Measurements from ENCODE around the gene NPR1.

The NPR1 gene

DNA sequence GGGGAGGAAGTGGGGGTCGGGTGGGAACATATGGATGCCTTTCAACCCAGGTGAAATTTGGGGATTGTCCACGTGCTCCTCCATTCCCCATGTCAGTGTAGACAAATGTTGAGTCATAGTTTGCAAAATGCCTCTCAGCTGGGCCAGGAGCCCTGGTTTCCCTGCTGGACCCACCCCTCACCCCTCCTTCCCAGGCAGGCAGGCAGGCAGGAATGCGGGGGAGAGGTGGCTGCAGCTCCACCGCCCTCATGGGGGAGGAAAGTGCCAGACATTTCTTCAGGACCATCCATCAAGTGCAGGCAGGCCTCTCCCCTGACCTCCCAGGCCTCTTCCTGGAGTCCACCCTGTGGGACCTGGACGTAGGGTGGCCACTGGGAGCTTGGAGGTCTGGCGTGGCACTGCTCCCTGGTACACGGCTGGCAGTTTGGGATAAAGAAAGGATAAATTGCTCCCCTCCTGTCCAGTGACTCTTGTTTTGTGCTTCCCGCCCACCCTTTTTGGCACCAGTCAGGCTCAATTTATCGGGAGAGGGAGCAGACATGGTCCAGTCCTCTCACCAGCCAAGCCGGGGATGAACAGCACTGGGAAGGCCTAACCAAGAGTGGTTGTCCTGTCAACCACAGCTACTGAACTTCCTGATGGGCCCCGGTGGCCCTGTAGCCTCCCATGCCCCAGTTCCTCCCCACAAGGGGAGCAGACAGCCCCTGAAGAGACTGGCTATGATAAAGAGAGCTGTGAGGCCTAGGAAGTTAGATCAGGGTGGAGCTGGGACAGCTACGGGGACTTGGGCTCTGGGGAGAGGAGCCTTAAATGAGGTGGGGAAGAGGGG, 18.9 kb downstream of the NPR1 start:
- Histone ChIP-seq H3K79me2 (ENCODE audit: insufficient read depth, low read length) (no peaks in the 10 kb centered on the region), H3K36me3 (ENCODE audit: low read length) (no peaks in the 10 kb centered on the region), H3K27ac (ENCODE audit: low read depth, low read length) (no peak overlapping the region), H3K27me3 (ENCODE audit: low read length) (no peaks in the 10 kb centered on the region), H2AFZ (ENCODE audit: low read depth, low read length, severe bottlenecking) (no peak overlapping the region), H3K9me3 (ENCODE audit: insufficient read depth, low read length) (no peaks in the 10 kb centered on the region), H3F3A (ENCODE audit: insufficient read depth) (no peaks in the 10 kb centered on the region), H4K20me1 (ENCODE audit: low read depth, low read length) (no peaks in the 10 kb centered on the region), H3K9me2 (replicated peaks; ENCODE audit: insufficient read depth, low read length) (no peaks in the 10 kb centered on the region), H3K4me3 (ENCODE audit: insufficient read depth, low read length, poor library complexity, severe bottlenecking) (no peak overlapping the region), H3K9ac (ENCODE audit: low read length) (no peak overlapping the region), H3K4me2 (ENCODE audit: low read depth, low read length, poor library complexity, severe bottlenecking) (no peak overlapping the region)
- TF ChIP-seq EZH2phosphoT487 (conservative IDR thresholded peaks at IDR 0.05; ENCODE audit: low read length), result no peak

DNA sequence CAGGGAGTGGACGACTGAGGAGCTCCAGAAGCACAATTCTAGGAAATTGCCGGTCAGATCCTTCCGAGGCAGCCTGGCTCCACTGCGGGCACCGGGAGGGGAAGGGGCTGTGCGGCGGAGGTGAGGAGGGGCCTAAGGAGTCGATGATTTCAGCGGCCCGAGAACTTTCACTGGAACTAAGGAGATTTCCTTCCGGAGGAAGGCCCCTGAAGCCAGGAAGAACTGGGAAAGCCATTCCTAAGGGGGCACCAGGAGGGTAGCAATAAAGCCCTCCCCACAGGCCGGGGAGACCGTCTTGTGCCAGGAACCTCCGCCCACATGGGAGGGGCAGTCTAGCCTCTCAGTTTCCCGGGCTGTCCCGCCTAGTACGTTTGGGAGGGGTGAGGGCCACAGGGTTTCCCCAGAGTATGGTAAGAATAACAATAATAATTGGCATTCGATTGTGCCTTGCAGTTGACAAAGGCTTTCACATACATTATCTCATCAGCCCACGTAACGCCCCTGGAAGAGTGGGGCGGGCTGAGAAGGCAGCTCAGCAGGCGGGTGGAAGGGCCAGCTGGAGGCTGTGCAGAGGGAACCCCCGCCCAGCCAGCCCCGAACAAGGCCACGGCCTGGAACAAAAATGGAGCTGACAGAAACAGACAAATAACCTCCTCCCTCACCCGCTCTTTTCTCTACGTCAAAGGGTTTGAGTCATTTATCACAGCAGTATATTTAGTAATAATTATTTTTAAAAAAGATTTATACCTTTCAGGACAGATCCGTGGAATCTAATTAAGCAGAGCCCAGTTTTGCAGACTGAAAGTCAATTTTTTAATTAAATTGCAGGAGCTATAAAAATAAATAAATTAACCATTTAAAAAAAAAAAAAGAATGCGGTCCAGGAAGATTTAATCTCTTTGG, 19.8 kb downstream of the NPR1 start:
- H4K20me1 ChIP-seq (ENCODE audit: low read depth, low read length), result no peaks in the 10 kb centered on the region
- H3K9ac ChIP-seq (ENCODE audit: low read length), result no peak overlapping the region
- no peak overlapping the region for H3K4me3 ChIP-seq (ENCODE audit: insufficient read depth, low read length, poor library complexity, severe bottlenecking)
- no peaks in the 10 kb centered on the region for H3F3A ChIP-seq (ENCODE audit: insufficient read depth)
- no peak overlapping the region for H3K4me2 ChIP-seq (ENCODE audit: low read depth, low read length, poor library complexity, severe bottlenecking)
- TF ChIP-seq, protein P1, sequence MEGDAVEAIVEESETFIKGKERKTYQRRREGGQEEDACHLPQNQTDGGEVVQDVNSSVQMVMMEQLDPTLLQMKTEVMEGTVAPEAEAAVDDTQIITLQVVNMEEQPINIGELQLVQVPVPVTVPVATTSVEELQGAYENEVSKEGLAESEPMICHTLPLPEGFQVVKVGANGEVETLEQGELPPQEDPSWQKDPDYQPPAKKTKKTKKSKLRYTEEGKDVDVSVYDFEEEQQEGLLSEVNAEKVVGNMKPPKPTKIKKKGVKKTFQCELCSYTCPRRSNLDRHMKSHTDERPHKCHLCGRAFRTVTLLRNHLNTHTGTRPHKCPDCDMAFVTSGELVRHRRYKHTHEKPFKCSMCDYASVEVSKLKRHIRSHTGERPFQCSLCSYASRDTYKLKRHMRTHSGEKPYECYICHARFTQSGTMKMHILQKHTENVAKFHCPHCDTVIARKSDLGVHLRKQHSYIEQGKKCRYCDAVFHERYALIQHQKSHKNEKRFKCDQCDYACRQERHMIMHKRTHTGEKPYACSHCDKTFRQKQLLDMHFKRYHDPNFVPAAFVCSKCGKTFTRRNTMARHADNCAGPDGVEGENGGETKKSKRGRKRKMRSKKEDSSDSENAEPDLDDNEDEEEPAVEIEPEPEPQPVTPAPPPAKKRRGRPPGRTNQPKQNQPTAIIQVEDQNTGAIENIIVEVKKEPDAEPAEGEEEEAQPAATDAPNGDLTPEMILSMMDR (IDR thresholded peaks at IDR 0.05; ENCODE audit: insufficient read depth, low read length, poor library complexity, severe bottlenecking), result no peak
- TF ChIP-seq EZH2phosphoT487 (conservative IDR thresholded peaks at IDR 0.05; ENCODE audit: low read length), result no peak
- H2AFZ ChIP-seq (ENCODE audit: low read depth, low read length, severe bottlenecking), result no peak overlapping the region
- no peaks in the 10 kb centered on the region for H3K36me3 ChIP-seq (ENCODE audit: low read length)
- H3K9me2 ChIP-seq (replicated peaks; ENCODE audit: insufficient read depth, low read length), result no peaks in the 10 kb centered on the region
- H3K27me3 ChIP-seq (ENCODE audit: low read length), result no peaks in the 10 kb centered on the region
- H3K27ac ChIP-seq (ENCODE audit: low read depth, low read length), result no peak overlapping the region
- H3K9me3 ChIP-seq (ENCODE audit: insufficient read depth, low read length), result no peaks in the 10 kb centered on the region
- no peaks in the 10 kb centered on the region for H3K79me2 ChIP-seq (ENCODE audit: insufficient read depth, low read length)

DNA sequence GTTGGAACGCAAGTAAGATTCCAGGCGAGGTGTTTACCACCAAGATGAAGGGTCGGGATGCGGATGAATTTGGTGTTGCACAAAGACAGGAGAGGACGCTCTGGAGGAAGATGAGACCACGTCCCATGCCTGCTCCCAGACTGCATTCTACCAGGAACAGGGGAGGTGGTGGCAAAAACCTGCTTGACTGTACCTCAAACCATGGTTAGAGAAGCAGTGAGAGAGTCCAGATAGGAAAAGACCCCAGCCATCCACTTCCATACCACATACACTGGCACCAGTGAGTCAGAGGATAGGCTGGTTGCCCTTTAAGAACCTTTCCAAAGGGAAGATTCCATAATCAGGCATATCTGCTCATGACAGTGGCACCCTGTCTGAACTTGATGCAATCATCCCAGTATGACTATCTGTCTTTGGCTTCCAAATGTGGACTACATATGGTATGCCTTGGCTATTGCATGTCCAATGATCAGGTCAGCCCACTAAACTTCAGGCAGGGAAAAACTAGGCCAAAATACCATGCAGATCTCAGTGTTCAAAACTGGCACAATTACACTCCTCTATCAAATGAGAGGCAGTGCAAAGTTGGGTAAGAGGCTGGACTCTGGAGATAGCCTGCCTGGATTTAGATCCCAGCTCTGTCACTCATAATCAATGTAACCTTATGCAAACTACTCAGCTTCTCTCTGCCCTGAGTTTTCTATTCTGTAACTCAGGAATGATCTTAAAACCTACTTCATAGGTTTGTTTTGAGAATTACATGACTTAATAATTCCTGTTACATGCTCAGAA, 20.6 kb downstream of the NPR1 start:
- H3K4me2 ChIP-seq (ENCODE audit: low read depth, low read length, poor library complexity, severe bottlenecking), result no peak overlapping the region
- no peaks in the 10 kb centered on the region for H3K79me2 ChIP-seq (ENCODE audit: insufficient read depth, low read length)
- H3K9me2 ChIP-seq (replicated peaks; ENCODE audit: insufficient read depth, low read length), result no peaks in the 10 kb centered on the region

More for the DNA sequence above, 20.6 kb downstream of the NPR1 start:
- Histone ChIP-seq H3K9ac (ENCODE audit: low read length) (no peak overlapping the region), H3K9me3 (ENCODE audit: insufficient read depth, low read length) (no peaks in the 10 kb centered on the region), H3K27me3 (ENCODE audit: low read length) (no peaks in the 10 kb centered on the region), H2AFZ (ENCODE audit: low read depth, low read length, severe bottlenecking) (no peak overlapping the region), H3K27ac (ENCODE audit: low read depth, low read length) (no peak overlapping the region), H3K36me3 (ENCODE audit: low read length) (no peaks in the 10 kb centered on the region), H3K4me3 (ENCODE audit: insufficient read depth, low read length, poor library complexity, severe bottlenecking) (no peak overlapping the region), H4K20me1 (ENCODE audit: low read depth, low read length) (no peaks in the 10 kb centered on the region), H3F3A (ENCODE audit: insufficient read depth) (no peaks in the 10 kb centered on the region)
- TF ChIP-seq, protein P1 (IDR thresholded peaks at IDR 0.05; ENCODE audit: insufficient read depth, low read length, poor library complexity, severe bottlenecking), result no peak
- no peak for TF ChIP-seq EZH2phosphoT487 (conservative IDR thresholded peaks at IDR 0.05; ENCODE audit: low read length)
